ENCODE results near the gene FETUB.
A peak's percentile ranks its signal among the peaks of the same experiment; 100 is the strongest.
"Not testable (repeated sequence)": the region's sequence is repeated elsewhere in the genome, so short reads cannot be mapped to it uniquely, and the experiment has no call there.

The FETUB gene

DNA sequence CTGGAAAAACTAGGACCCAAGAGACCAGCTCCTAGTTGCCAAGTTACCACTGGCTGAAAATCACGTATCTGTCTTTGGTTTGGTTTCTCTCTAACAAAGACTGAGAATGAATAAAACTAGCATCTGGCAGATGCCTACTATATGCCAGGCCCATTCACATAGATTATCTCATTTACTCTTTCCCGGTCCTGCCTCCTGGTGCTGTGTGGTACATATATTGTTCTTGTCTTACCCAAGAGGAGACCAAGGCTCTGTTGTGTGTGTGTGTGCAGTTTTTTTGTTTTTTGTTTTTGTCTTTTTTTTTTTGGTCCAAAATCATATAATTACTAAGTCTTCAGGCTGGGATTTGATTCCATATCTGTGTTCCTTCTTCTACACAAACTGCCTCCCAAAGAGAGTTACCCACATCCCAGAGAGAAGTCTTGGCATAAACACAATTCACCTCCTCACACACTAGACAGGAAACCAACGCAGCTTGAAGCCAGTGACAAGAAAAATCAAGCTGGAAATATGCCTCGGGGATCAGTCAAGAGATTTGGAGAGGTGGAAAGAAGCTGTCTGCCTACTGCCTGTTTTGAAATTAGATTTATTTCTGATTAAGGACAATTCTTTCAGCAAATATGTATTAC, 26.4 kb upstream of the FETUB start:
- DNase-seq (ENCODE audit: low read depth in 2 of 2), result no peak

DNA sequence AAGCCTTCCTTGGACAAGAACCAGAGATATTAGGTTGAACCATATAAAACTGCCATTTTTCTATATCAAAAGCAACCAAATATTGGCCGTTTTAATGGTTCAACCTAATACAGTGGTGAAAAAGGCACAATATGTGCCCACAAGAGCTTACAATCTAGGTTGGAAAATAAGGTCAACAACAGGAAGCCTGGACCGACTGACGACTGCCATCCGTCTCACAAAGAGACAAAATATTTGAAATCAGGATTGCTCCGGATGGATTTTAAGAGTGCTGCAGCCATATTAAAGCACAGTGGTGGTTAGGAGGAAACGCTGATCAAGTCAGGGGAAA, 26.0 kb upstream of the FETUB start:
- no peak for DNase-seq (ENCODE audit: low read depth in 2 of 2)

DNA sequence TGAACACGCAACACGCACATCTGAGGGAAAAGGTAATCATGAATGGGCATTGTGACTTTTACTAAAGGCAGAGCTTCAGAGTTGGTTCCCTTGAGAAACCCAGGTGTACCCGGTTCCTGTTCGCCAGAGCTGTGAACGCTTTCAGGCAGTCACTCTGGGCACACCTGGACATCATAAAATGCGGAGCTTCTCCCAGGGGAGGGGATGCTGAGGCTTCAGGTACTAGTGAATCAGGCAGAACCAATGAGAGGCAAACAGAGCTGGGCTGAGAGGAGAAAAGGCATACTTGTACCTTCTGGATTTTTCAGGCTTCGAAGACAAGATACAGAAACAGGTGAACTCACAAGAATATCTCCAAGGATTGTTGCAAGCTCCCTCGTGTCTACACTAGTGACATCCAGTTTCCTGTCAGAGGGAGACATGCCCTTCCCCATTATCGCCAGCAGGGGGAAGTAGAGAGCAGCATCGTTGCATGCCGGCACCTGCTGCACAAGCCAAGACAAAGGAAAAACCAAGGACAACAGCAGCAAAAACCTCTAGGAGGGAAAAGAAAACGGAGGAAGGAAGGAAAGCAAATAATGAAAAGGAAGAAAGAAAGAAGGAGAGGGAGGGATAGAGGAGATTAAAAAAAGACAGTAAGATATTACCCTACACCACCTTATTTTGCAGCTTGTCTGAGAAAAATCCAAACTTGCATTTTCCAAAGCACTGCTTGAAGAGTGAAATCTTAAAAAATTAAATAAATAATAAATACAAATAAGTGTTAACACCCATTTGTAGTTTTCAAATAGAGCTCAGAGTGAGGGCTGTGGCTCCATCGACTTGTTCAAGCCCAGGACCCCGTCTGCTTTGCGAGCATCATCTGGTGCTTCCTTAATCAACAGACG, 25.4 kb upstream of the FETUB start:
- peak; percentile 61 to 76 for DNase-seq (ENCODE audit: low read depth in 2 of 2)

DNA sequence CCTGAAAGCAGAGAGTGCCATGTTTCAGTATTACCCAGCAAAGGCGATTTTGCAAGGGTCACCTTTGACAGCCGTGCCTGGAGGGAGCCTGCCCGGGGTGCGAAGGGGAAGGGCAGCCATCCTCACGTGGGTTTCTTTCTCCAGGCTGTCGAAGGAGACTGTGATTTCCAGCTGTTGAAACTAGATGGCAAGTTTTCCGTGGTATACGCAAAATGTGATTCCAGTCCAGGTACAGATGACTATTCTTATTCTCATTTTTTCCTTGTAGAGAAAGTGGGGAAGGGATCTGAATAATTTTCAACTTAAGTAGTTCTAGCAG, 23.9 kb upstream of the FETUB start:
- no peak for DNase-seq (ENCODE audit: low read depth in 2 of 2)

DNA sequence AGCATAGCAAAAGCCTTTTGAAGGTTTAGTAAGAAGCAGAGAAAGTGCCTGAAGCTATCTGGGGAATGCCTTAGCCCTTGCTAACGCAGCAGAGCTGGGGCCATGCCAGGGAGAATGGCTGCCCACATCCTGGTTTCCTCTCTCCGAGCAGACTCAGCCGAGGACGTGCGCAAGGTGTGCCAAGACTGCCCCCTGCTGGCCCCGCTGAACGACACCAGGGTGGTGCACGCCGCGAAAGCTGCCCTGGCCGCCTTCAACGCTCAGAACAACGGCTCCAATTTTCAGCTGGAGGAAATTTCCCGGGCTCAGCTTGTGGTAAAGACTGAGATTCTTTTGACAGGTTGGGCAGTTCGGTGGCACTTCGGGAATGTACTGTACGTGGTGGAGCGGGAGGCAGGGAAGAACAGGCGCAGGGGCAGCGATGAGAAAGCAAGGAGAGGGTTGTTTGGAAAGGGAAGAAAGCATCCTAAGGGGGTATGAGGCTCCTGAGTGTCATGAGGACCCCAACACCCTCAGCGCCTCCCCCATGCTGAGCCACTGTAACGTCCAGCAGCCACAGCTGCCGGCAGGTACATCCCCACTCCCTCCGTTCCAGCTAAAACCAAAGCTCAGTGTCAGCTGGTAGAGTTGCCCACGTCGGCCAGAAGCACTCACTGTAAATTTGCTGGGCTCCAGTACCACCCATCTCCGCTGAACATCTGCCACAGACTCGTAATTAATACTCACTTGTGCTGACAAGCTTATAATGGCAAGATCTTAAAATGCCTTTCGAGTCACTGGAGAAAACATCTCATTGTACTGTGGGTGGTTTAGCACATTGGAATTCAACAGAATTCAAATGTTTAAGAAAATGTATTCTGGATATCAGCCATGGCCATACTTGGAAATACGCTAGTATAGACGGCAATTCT, 22.9 kb upstream of the FETUB start:
- DNase-seq (ENCODE audit: low read depth in 2 of 2), result peak; percentile 83

DNA sequence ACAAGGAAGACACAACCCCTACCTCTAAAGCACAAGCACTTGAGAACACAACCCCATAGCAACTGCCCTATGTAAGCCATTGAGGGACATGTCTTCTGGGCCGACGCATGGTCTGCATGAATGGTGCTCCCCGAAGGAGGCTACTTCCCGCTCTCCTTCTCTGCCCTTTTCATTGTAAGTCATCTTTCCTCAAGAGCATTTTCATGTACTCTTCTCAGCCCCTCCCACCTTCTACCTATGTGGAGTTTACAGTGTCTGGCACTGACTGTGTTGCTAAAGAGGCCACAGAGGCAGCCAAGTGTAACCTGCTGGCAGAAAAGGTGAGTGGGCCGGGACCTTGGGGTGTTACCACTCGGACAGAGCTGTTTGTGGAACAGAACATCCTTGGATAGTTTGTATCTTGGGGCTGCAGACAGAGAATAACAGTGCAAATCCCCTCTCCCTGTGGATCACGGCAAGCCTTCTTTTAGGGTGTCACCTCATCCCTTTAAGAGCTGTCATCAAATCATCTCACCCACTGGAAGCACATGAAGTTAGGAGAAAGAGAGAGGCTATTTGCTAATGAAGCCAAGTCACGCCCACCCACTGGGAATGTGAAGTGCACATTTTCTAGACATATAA, 21.8 kb upstream of the FETUB start:
- no peak for DNase-seq (ENCODE audit: low read depth in 2 of 2)

DNA sequence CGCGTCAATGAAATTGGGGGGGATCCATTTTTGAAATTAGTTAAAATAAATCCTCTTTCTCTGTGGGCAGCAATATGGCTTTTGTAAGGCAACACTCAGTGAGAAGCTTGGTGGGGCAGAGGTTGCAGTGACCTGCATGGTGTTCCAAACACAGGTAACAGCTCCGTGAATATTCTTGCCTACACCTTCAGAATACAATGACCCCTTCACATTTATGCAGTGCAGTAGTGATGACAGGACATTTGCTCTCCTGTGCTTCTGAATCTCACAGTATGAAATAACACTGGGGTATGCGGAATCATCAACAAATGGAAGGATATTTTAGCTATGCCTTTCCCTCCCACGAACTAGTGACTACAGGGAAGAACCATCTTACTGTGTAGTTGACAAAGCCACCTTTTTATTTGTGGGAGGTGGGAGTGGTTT, 20.4 kb upstream of the FETUB start:
- no peak for DNase-seq (ENCODE audit: low read depth in 2 of 2)

DNA sequence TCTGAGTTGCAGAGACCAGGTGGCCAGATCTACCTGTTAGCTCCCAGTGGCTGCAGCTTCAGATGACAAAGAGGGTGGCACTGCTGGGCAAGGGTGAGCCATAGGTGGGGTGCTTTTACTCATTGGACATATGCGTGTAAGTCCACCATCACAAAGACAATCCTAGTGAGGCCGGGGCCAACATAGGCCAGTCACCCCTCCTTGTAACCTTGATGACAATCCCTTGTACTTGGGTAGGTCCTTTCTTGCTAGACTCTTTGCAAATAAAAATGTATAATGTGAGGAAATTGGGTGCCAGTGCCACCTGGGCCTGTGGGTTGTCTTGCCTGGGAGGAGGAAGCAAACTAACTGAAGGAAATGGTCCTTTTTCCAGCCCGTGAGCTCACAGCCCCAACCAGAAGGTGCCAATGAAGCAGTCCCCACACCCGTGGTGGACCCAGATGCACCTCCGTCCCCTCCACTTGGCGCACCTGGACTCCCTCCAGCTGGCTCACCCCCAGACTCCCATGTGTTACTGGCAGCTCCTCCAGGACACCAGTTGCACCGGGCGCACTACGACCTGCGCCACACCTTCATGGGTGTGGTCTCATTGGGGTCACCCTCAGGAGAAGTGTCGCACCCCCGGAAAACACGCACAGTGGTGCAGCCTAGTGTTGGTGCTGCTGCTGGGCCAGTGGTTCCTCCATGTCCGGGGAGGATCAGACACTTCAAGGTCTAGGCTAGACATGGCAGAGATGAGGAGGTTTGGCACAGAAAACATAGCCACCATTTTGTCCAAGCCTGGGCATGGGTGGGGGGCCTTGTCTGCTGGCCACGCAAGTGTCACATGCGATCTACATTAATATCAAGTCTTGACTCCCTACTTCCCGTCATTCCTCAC, 19.7 kb upstream of the FETUB start:
- DNase-seq (ENCODE audit: low read depth in 2 of 2), result no peak

DNA sequence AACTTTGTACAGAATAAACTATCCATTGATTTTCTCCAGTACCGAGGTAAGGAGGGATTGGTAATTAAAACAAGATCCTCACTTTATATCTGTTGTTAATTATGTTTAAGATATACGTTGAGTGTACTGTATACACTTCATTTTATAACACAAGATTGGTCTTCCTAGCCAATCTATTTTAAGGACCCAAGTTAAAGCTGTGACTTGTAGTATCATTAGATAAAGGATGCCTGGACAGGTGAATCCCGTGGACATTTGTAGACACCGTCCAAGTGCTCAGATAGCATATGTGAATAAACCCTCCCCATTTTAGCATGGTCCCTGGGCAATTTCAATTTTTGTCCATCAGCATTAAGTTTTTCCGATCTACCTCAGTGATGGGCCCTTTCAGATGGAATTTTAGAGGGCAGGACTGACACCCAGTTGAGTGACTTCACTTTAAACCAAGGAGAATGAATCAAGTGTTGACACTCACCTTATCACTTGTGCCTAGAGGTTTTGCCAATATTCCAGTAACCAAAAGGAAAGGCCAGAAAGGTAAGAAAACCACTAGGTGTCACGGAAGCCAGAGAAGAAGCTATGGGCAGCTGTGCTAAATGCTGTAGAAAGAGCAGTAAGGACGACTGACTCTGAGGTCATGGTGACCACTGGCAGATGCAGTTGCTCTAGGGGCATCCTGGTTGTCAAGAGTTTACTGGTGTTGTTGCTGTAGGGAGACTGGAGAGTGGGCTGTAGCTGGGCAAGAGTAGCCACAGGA, 18.1 kb upstream of the FETUB start:
- no peak for DNase-seq (ENCODE audit: low read depth in 2 of 2)

DNA sequence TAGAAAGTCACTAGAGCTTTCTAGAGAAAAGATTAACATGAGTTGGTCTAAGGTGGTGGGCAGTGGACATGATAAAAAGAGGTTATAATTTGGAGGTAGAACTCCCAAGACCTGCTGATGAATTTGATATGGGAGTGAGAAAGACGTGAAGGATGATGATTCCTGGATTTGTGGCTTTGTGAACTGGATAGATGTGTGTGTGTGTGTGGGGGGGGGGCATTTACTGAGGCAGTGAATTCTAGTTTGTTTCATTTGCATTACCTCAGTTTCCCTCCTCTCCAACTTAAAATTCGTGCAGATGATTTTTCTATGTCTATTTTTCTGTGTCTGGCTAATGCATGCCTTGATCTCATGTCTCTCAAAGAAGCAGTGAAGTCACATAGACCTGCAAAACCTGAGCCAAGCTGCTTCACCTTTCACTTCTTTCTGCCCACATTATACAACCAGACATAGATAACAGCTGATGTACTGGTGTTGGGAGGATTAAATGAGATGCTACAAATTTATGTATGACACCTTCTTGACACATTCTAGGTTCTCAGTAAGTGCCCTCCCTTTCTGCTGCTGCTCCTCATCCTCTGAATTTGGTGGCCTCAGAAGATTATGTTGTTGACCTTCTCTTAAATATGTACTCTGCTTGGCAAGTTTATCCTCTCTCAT, 17.4 kb upstream of the FETUB start:
- DNase-seq (ENCODE audit: low read depth in 2 of 2), result no peak

DNA sequence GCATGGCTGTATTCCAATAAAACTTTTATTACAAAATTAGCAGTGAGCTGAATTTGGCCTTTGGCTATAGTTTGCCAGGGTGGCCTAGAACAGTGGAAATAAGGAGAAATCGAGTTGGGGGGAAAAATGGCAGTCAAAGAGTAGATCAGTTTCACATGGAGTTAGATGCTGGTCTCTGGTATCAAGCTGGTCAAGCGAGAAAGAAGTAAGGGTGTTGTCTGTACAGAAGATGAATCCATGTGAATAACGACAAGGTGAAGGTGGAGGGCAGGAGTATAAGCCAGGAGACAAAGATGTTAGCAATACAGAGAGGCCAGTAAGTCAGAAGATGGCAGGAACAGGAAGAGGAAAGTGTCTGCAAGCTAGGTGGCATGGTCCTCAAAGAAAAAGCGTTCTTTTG, 15.6 kb upstream of the FETUB start:
- DNase-seq (ENCODE audit: low read depth in 2 of 2), result no peak

DNA sequence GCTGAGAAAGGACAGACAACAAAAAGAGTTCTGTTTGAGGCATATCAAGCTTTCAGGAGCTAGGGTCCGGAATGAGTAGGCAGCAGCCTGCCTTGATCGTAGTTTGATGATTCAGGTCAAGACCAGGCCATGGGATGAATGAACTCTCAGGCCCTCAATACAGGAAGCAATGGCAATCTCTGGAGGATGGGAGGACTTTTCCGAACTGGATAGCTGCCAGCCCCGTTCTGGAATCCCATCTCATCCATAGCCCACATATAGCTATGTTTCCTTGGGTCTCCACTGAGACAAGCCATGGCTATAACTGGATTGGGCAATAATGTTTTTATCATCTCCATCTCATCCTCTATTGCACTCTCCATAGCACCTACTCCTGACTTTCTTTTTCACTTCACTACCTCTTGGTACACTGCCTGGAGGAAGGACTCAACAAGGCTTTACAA, 14.6 kb upstream of the FETUB start:
- no peak for DNase-seq (ENCODE audit: low read depth in 2 of 2)

DNA sequence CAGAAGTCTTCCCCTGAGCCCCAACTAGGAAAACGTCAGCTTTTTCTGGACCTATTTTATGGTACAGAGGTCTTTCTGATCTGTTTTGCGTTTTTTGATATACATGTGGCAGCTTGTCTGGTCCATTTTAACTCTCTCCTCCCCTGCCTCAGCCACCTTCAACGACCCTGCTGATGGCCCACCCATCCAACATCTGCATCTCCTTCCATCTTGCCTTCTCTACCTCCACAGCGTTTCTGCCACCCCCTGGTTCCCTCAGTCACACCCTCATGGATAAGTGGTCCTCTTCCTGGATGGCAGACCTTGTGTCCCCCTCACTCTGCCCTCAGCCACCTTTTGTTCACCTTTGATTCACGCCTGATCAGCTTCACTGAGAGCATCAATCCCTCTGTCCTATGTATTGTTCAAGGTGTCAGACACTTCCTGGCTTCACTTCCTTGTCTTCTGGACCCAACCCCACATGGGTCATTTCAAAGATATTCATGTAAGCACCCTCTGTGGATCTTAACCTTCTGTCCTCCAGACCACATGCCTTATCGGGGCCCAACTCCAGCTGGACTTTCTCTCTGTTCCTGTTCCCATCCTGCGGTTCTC, 13.8 kb upstream of the FETUB start:
- DNase-seq (ENCODE audit: low read depth in 2 of 2), result no peak

DNA sequence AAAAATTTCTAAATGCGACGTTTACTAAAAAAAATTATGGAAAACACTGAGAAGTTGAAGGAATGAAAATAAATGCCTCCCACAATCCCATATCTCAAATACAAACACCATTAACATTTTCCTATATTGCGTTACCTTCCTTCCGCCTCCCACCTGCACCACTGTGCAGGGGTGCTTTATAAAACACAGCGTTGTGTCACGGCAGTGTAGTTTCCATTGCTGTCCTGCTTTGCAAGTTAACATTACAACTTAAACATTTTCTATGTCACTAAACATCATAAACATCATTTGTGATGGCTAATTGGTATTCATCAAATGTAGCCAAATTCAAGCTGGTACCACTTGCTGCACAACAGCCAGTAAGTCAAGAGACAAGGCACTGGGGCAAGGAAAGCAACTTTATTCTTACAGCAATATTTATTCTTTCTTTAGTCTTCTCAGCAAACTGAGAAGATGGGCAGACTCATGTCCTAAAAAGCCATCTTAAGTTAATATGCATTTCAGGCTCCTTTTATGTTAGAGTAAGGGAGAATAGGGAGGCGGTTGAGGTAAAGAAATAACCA, 12.3 kb upstream of the FETUB start:
- no peak for DNase-seq (ENCODE audit: low read depth in 2 of 2)

DNA sequence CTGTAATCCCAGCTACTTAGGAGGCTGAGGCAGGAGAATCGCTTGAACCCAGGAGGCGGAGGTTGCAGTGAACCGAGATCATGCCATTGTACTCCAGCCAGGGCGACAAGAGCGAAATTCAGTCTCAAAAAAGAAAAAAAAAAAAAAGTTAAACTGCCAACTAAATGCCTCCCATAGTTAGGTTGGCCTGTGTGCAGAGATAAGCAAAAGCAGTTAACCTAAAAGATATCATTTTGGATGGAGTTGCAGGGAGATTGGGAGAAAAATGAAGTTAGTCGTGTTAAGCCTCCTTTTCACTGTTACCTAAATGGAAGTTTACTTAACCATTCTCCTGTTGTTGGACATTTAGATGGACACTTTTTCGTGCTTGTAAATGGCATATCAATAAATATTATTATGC, 11.4 kb upstream of the FETUB start:
- DNase-seq (ENCODE audit: low read depth in 2 of 2), result no peak

DNA sequence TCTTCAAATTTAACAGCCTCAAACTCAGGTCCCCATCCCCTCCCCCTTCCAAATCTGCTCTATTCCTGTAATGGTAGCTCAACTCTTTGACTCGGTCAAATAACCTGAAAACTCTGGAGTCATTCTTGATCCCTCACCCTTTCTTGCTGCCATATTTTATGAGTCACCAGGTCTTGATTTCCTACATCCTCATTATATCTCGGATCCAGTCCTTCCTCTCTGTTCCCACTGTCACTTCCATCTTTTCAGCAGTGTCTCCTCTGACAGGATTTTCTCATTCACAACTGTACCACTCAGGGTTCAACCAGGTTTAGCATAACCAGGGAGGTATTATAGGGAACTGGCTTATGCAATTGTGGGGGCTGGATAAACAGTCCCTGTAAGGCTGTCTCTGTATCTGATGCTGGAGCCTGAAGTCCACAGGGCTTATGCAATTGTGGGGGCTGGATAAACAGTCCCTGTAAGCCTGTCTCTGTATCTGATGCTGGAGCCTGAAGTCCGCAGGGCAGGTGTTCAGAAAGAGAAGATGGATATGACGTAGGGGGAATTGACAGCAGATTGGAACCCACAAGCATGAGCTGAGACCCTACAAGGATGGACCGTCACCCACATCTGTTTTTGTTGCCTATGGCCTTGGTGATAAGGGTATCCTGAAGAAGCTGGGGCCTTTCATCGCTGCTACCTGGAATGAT, 9.1 kb upstream of the FETUB start:
- DNase-seq (ENCODE audit: low read depth in 2 of 2), result no peak

DNA sequence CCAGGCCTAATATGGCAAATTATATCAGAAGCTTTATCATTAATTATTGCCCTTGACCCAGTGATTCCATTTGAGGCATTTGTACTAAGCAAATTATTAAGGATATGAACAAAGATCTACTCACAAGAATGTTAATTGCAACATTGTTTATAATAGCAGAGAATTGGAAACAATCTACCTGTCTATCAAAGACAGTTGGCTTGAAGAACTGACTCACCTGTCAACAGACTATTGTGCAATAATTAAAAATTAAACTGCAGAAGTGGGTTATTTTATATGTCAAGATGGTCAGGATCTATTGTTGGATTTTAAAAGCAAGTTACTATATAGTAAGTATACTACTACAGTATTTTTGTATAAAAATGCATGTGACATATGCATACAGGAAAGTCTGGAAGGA, 6.7 kb upstream of the FETUB start:
- DNase-seq (ENCODE audit: low read depth in 2 of 2), result no peak

DNA sequence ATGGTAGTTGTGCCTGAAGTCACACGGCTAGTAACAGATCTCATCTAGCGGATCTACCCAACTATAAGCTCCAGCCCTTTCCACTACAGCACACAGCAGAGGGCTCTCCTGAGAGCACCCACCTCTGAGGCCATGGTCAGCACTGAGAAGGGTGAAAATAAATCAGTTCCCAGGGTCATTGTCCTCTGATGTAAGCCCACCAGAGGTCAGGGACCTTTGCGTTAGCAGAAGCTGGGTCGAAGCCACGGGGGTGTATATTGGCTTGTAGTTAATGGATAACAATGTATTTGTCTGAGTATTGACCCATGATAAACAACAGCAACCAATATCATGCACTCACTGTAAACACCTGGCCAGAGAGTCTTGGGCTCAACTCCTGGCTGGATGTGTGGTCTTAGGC, 6.0 kb upstream of the FETUB start:
- not testable (repeated sequence) for DNase-seq (ENCODE audit: low read depth in 2 of 2)

DNA sequence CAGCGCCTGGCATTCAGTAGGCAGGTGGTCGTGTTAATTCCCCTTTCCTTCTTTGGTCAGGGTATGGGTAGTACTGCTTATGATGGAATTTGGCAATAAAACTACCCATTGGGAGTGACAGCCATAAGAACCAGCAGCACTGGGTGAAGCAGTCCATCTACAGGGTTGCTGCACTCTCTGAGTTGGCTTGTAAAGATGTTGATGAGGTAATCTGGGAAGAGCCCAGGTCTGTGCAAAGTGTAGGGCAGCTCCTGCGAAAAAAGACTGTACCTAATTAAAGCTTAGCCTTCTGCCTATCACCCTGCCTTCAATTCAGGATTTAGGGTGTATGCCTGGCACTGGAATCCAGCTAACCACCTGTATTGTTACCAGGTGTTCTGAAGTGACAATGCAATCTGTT, 4.7 kb upstream of the FETUB start:
- DNase-seq (ENCODE audit: low read depth in 2 of 2), result no peak

Measured in stimulated activated CD4-positive, alpha-beta T cell treated with anti-CD3 and anti-CD28 coated beads, Interleukin-4, amount 100 ng/mL, for 48 hours (primary cell).